Esophagus muscularis mucosa (tissue), 4 donors: ENCODE data around the gene EEF1B2. TPM values are rescaled to one million over a fixed set of nuclear protein-coding genes. Genes with fewer than 3 reads are reported as not detected.
A peak's percentile ranks its signal among the peaks of the same experiment; 100 is the strongest.
"Not testable (repeated sequence)": the region's sequence is repeated elsewhere in the genome, so short reads cannot be mapped to it uniquely, and the experiment has no call there.

Experiments used
- DNase-seq: peaks from one replicate; pipeline ENCODE4 v3.0.0-alpha.2; 2017; ENCODE audit errors: extremely low spot score
- H3K27ac ChIP-seq, 4 donors: fragments of 200-600 bp; sonication (generic); replicated peaks in 1 of 4; 1 replicate in 3 of 4; 2 replicates in 1 of 4; pipeline ENCODE4 v1.5.1; 2016 to 2019; ENCODE audit warnings: mild to moderate bottlenecking in 1 of 4
- H3K27me3 ChIP-seq, 4 donors: fragments of 200-600 bp; sonication (generic); one replicate each; pipeline versions ENCODE4 v1.5.1 to v1.6.0; 2016 to 2019
- H3K36me3 ChIP-seq, 4 donors: fragments of 200-600 bp; sonication (generic); one replicate each; pipeline ENCODE4 v1.5.1; 2016 to 2019
- H3K4me1 ChIP-seq, 4 donors: fragments of 200-600 bp; sonication (generic); one replicate each; pipeline ENCODE4 v1.5.1; 2016 to 2019
- H3K4me3 ChIP-seq, 4 donors: fragments of 200-600 bp; sonication (generic); 1 replicate in 2 of 4; 2 replicates in 2 of 4; pipeline ENCODE4 v1.5.1; 2016 to 2019; ENCODE audit warnings: mild to moderate bottlenecking in 4 of 4, moderate library complexity in 1 of 4
- H3K9me3 ChIP-seq, 4 donors: fragments of 200-600 bp; sonication (generic); 1 replicate in 3 of 4; 2 replicates in 1 of 4; pipeline ENCODE4 v1.5.1; 2016 to 2019
- EP300 ChIP-seq: sonication (generic); formaldehyde crosslinking; IDR thresholded peaks from one replicate; pipeline ENCODE4 v1.6.1; 2017; ENCODE audit warnings: antibody characterized with exemption
- POLR2A ChIP-seq: fragments of 450-650 bp; IDR thresholded peaks from one replicate; pipeline ENCODE4 v1.6.1; 2017; ENCODE audit warnings: antibody characterized with exemption, moderate library complexity, mild to moderate bottlenecking, low read depth
- POLR2AphosphoS5 ChIP-seq, 2 donors: sonication (generic); formaldehyde crosslinking; IDR thresholded peaks; one replicate each; pipeline ENCODE4 v1.6.1; 2017; ENCODE audit warnings: antibody characterized with exemption in 2 of 2
- WGBS: methylation state at CpG from one replicate; pipeline ENCODE4 v1.1.5; 2018; 5-methylcytosine and 5-hydroxymethylcytosine counted together
- intact Hi-C: fragments of 100-400 bp; cut with DNase I; formaldehyde crosslinking; loops from one replicate; pipeline ENCODE4 v1.15.1; 2023
- total RNA-seq, 4 donors: library from RNA; depleted of rRNA; stranded (reverse); fragments of >200 nt; gene quantifications; one replicate each; pipeline versions ENCODE4 v1.1.0 to v1.2.1, GENCODE V29; 2016
- TF ChIP-seq, protein P1 (sequence below), 3 experiments: fragments of 200-600 bp in 2 of 3; fragments of 450-650 bp in 1 of 3; sonication (generic) in 2 of 3; IDR thresholded peaks; one replicate each; pipeline ENCODE4 v1.5.1; 2017 to 2019; ENCODE audit warnings: antibody characterized with exemption in 3 of 3, mild to moderate bottlenecking in 2 of 3, moderate library complexity in 1 of 3

EEF1B2 gene
- total RNA-seq, 4 donors from 2014 or later = 219 to 381 (median 342) TPM

DNA sequence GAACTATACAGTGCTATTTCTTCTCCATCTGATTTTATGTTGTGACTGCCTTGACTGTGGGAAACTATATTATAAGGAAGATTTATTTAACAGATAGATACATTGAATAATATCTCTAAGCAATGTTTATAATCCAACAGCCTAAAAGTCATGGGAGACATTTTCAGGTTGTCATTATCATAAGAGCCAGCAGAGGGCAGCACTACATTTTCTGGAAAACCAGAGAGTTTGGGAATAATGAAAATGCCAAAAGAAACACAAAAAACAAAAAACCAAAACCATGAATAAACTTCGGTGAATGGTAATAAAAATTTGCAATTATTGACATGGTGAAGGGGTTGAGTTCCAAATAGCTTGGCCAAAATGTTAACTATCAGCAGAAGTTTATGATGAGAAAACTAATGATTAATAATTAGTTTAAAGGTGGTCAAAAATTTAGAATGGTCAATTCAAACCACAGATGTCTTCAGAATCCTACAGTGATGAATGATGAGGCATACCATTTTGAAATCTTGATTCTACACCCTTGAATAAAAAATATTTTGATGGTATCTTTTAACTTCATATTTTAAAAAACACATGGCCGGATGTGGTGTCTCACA lies 4.7 kb downstream of the EEF1B2 start:
- no peak for DNase-seq
- H3K36me3 ChIP-seq = peaks cover 25 to 44% (median 35%) of the 10 kb centered on the region in 4 donors
- no peaks in the 10 kb centered on the region for H3K27me3 ChIP-seq
- no peak overlapping the region for H3K27ac ChIP-seq
- intact Hi-C loops = loop anchor here (10.0 kb wide), 2 partner anchors 100 to 390 kb away; no protein-coding TSS in a partner anchor
- peaks cover 9 to 18% (median 15%) of the 10 kb centered on the region in 4 donors for H3K4me1 ChIP-seq
- 71% methylated on average over 2 of the region's 2 CpGs for WGBS
- TF ChIP-seq POLR2AphosphoS5 (IDR thresholded peaks at IDR 0.05) (no peak), EP300 (no peak), POLR2A (no peak)
- TF ChIP-seq, protein P1, sequence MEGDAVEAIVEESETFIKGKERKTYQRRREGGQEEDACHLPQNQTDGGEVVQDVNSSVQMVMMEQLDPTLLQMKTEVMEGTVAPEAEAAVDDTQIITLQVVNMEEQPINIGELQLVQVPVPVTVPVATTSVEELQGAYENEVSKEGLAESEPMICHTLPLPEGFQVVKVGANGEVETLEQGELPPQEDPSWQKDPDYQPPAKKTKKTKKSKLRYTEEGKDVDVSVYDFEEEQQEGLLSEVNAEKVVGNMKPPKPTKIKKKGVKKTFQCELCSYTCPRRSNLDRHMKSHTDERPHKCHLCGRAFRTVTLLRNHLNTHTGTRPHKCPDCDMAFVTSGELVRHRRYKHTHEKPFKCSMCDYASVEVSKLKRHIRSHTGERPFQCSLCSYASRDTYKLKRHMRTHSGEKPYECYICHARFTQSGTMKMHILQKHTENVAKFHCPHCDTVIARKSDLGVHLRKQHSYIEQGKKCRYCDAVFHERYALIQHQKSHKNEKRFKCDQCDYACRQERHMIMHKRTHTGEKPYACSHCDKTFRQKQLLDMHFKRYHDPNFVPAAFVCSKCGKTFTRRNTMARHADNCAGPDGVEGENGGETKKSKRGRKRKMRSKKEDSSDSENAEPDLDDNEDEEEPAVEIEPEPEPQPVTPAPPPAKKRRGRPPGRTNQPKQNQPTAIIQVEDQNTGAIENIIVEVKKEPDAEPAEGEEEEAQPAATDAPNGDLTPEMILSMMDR (IDR thresholded peaks at IDR 0.05) = peak; percentile 66 to 78 (median 69)
- no peak overlapping the region for H3K4me3 ChIP-seq
- H3K9me3 ChIP-seq = no peaks in the 10 kb centered on the region

DNA sequence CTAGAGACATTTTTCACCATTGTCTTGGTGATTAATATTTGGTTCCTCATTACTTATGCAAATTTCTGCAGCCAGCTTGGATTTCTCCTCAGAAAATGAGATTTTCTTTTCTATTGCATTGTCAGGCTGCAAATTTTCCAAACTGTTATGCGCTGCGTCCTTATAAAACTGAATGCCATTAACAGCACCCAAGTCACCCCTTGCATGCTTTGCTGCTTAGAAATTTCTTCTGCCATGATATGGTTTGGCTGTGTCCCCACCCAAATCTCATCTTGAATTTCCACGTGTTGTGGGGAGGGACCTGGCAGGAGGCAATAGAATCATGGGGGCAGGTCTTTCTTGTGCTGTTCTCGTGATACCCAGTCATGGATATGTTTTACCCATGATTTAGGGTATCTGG lies 8.5 kb downstream of the EEF1B2 start:
- DNase-seq = not testable (repeated sequence)
- WGBS = 90% methylated on average over 4 of the region's 4 CpGs
- intact Hi-C loops = loop anchor here (10.0 kb wide), 2 partner anchors 97 to 387 kb away; no protein-coding TSS in a partner anchor

DNA sequence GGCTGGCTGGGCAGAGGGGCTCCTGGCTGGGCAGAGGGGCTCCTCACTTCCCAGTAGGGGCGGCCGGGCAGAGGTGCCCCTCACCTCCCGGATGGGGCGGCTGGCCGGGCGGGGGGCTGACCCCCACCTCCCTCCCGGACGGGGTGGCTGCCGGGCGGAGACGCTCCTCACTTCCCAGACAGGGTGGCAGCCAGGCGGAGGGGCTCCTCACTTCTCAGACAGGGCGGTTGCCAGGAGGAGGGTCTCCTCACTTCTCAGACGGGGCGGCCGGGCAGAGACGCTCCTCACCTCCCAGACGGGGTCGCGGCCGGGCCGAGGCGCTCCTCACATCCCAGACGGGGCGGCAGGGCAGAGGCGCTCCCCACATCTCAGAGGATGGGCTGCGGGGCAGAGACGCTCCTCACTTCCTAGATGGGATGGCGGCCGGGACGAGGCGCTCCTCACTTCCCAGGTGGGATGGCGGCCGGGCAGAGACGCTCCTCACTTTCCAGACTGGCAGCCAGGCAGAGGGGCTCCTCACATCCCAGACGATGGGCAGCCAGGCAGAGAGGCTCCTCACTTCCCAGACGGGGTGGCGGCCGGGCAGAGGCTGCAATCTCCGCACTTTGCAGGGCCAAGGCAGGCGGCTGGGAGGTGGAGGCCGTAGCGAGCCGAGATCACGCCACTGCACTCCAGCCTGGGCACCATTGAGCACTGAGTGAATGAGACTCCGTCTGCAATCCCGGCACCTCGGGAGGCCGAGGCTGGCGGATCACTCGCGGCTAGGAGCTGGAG lies 12.1 kb downstream of the EEF1B2 start:
- intact Hi-C loops, H3K27me3 ChIP-seq: not testable (repeated sequence)
- WGBS = 100% methylated on average over 8 of the region's 52 CpGs

More for the DNA sequence above, 8.5 kb downstream of the EEF1B2 start:
- not testable (repeated sequence) for H3K9me3 ChIP-seq, H3K4me1 ChIP-seq, H3K27ac ChIP-seq, H3K4me3 ChIP-seq, H3K27me3 ChIP-seq
- H3K36me3 ChIP-seq = peaks cover 6 to 18% (median 11%) of the 10 kb centered on the region in 4 donors

DNA sequence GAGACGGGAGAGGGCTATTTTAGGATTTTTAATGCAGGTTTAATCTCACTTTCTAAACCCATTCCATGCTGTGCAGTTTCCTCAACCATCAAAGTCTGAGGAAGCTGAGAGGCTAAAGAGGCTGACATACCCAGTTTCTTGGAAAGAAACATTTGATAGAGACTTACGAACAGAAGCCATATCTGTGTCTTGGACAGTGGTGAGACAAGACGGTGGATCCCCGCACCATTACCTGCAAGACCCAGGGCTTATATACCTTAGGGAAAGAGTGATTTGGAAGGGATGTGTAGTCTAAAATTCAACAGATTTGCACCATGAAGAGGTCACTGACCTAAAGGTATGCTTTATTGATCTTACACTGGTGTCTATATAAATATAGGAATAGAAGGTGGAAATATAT lies 13.5 kb downstream of the EEF1B2 start:
- no peak for DNase-seq
- Histone ChIP-seq H3K36me3 (peaks cover 0 to 3% (median 0%) of the 10 kb centered on the region in 4 donors), H3K9me3 (no peaks in the 10 kb centered on the region), H3K27me3 (no peaks in the 10 kb centered on the region), H3K4me3 (no peak overlapping the region), H3K4me1 (no peaks in the 10 kb centered on the region), H3K27ac (no peak overlapping the region)
- TF ChIP-seq, protein P1 (IDR thresholded peaks at IDR 0.05) = no peak
- no peak for TF ChIP-seq POLR2A
- WGBS = 90% methylated on average over 4 of the region's 4 CpGs
- intact Hi-C loops = no loop called here

More for the DNA sequence above, 12.1 kb downstream of the EEF1B2 start:
- not testable (repeated sequence) for H3K4me1 ChIP-seq, H3K9me3 ChIP-seq, H3K27ac ChIP-seq, DNase-seq, H3K4me3 ChIP-seq
- H3K36me3 ChIP-seq = peaks cover 0 to 10% (median 3%) of the 10 kb centered on the region in 4 donors

DNA sequence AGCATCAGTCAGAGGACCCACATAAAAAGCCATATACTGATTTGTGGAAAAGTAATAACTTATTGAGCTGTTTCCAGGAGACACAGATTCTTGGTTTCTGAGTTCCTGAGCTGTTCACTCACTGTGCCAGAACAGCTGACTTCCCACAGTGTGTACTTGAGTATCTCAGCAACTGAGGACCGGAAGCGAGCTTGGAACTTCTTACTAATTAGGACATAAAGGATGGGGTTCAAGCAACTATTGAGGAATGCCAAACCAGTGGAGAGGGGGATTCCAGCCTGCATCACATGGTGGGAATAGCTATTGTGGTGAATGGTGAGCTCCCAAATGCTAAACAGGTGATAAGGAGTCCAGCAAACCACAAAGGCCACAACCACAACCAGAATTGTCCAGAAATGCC lies 16.4 kb downstream of the EEF1B2 start:
- 95% methylated on average over 2 of the region's 2 CpGs for WGBS
- intact Hi-C loops = no loop called here
- Histone ChIP-seq H3K27me3 (no peaks in the 10 kb centered on the region), H3K4me1 (no peaks in the 10 kb centered on the region), H3K4me3 (no peak overlapping the region), H3K36me3 (no peaks in the 10 kb centered on the region), H3K27ac (no peak overlapping the region), H3K9me3 (no peaks in the 10 kb centered on the region)
- no peak for DNase-seq
- TF ChIP-seq POLR2A (no peak), EP300 (no peak), POLR2AphosphoS5 (IDR thresholded peaks at IDR 0.05) (no peak)
- TF ChIP-seq, protein P1 (IDR thresholded peaks at IDR 0.05) = no peak
